OCI-LY7 (cell line): ENCODE measurements around the gene XAB2.

Experiments used
- CTCF ChIP-seq: fragments of 200-600 bp; sonication (generic); conservative IDR thresholded peaks from 2 replicates; pipeline ENCODE4 v1.5.1; 2014; ENCODE audit warnings: mild to moderate bottlenecking, antibody characterized with exemption, low read length, moderate library complexity, mixed read lengths
- EZH2phosphoT487 ChIP-seq: fragments of 200-600 bp; sonication (generic); IDR thresholded peaks from 2 replicates; pipeline ENCODE4 v1.6.1; 2018; ENCODE audit warnings: low read depth, borderline replicate concordance, mild to moderate bottlenecking, mixed run types, antibody characterized with exemption, low read length, moderate library complexity, mixed read lengths

GRCh38 chr19:7627166-7627565, 2.2 kb downstream of the XAB2 start:
- no peak for TF ChIP-seq CTCF
- no peak for TF ChIP-seq EZH2phosphoT487
